WTC11 (cell line): ENCODE measurements around the gene APBB3. TPM values are rescaled to one million over a fixed set of nuclear protein-coding genes. Genes with fewer than 3 reads are reported as not detected.

Experiments
- ATAC-seq: fragments of 200-7000 bp; cut with Tn5 transposase; 2 replicates; pipeline ENCODE4 v1.10.0; 2021; ENCODE audit warnings: mild to moderate bottlenecking, moderate library complexity
- CTCF ChIA-PET: fragments of 300-600 bp; sonication (Branson Sonifier 250); formaldehyde crosslinking; loops from one replicate; lab custom pipeline; 2021; ENCODE audit warnings: antibody characterized with exemption; lab: Charles Lee
- POLR2A ChIA-PET: fragments of 350-600 bp; sonication (Branson Sonifier 250); formaldehyde crosslinking; loops from one replicate; lab custom pipeline; 2021; ENCODE audit warnings: antibody characterized with exemption; lab: Charles Lee
- DNase-seq: peaks from one replicate; pipeline ENCODE4 v3.0.0; 2021; ENCODE audit warnings: low spot score
- H3K27ac Mint-ChIP-seq: 2 replicates; pipeline ENCODE4 v1.8.0; 2021; ENCODE audit warnings: mixed read lengths
- H3K27me3 Mint-ChIP-seq: 2 replicates; pipeline ENCODE4 v1.8.0; 2021; ENCODE audit warnings: low read depth, mild to moderate bottlenecking, moderate library complexity, mixed read lengths
- H3K36me3 Mint-ChIP-seq: 2 replicates; pipeline ENCODE4 v1.8.0; 2021; ENCODE audit warnings: mixed read lengths
- H3K4me1 Mint-ChIP-seq: 2 replicates; pipeline ENCODE4 v1.8.0; 2022; ENCODE audit warnings: mixed read lengths
- H3K4me3 Mint-ChIP-seq: 2 replicates; pipeline ENCODE4 v1.8.0; 2021; ENCODE audit warnings: mild to moderate bottlenecking, moderate library complexity, mixed read lengths
- H3K9me3 Mint-ChIP-seq: 2 replicates; pipeline ENCODE4 v1.8.0; 2021; ENCODE audit warnings: mixed read lengths
- AFF4 ChIP-seq: sonication (generic); formaldehyde crosslinking; IDR thresholded peaks from 2 replicates; pipeline ENCODE4 v1.8.1; 2023; ENCODE audit warnings: mild to moderate bottlenecking, missing genetic modification reagents, borderline replicate concordance
- ATF6 ChIP-seq: sonication (generic); formaldehyde crosslinking; IDR thresholded peaks from 2 replicates; pipeline ENCODE4 v1.8.1; 2023; ENCODE audit warnings: mild to moderate bottlenecking, missing genetic modification reagents
- E2F5 ChIP-seq: sonication (generic); formaldehyde crosslinking; IDR thresholded peaks from 2 replicates; pipeline ENCODE4 v1.8.1; 2022; ENCODE audit warnings: mild to moderate bottlenecking, moderate library complexity, missing genetic modification reagents
- ETV6 ChIP-seq: sonication (generic); formaldehyde crosslinking; IDR thresholded peaks from 2 replicates; pipeline ENCODE4 v1.8.1; 2022; ENCODE audit warnings: mild to moderate bottlenecking, missing genetic modification reagents
- FOXJ3 ChIP-seq: sonication (generic); formaldehyde crosslinking; IDR thresholded peaks from 2 replicates; pipeline ENCODE4 v1.9.0; 2021; ENCODE audit warnings: missing genetic modification reagents, mild to moderate bottlenecking, borderline replicate concordance
- FOXP4 ChIP-seq: sonication (generic); formaldehyde crosslinking; IDR thresholded peaks from 2 replicates; pipeline ENCODE4 v1.8.0; 2022; ENCODE audit warnings: mild to moderate bottlenecking, missing genetic modification reagents
- GABPB1 ChIP-seq: sonication (generic); formaldehyde crosslinking; IDR thresholded peaks from 2 replicates; pipeline ENCODE4 v1.8.1; 2023; ENCODE audit warnings: mild to moderate bottlenecking, missing genetic modification reagents
- IRF2 ChIP-seq: sonication (generic); formaldehyde crosslinking; IDR thresholded peaks from 2 replicates; pipeline ENCODE4 v1.8.0; 2022; ENCODE audit warnings: low read depth, missing genetic modification reagents, borderline replicate concordance
- JUN ChIP-seq: sonication (generic); formaldehyde crosslinking; IDR thresholded peaks from 2 replicates; pipeline ENCODE4 v1.8.0; 2023; ENCODE audit warnings: mild to moderate bottlenecking, missing genetic modification reagents
- MXD4 ChIP-seq: fragments of 250-450 bp; sonication (Bioruptor Pico); IDR thresholded peaks from 2 replicates; pipeline ENCODE4 v1.8.0; 2021; ENCODE audit warnings: mild to moderate bottlenecking, moderate library complexity, borderline replicate concordance
- MYBL2 ChIP-seq: sonication (generic); formaldehyde crosslinking; IDR thresholded peaks from 2 replicates; pipeline ENCODE4 v1.8.1; 2023; ENCODE audit warnings: mild to moderate bottlenecking, moderate library complexity, missing genetic modification reagents
- RELA ChIP-seq: sonication (generic); formaldehyde crosslinking; IDR thresholded peaks from 2 replicates; pipeline ENCODE4 v1.8.1; 2022; ENCODE audit warnings: missing genetic modification reagents, mild to moderate bottlenecking, borderline replicate concordance
- SMAD4 ChIP-seq: sonication (generic); formaldehyde crosslinking; IDR thresholded peaks from 2 replicates; pipeline ENCODE4 v1.8.0; 2022; ENCODE audit warnings: mild to moderate bottlenecking, missing genetic modification reagents
- STAT6 ChIP-seq: sonication (generic); formaldehyde crosslinking; conservative IDR thresholded peaks from 2 replicates; pipeline ENCODE4 v1.8.1; 2023; ENCODE audit warnings: mild to moderate bottlenecking, low read depth, missing genetic modification reagents, moderate library complexity
- TEAD1 ChIP-seq: sonication (generic); formaldehyde crosslinking; IDR thresholded peaks from 2 replicates; pipeline ENCODE4 v1.8.0; 2022; ENCODE audit warnings: mild to moderate bottlenecking, missing genetic modification reagents
- TEAD4 ChIP-seq: sonication (generic); formaldehyde crosslinking; IDR thresholded peaks from 2 replicates; pipeline ENCODE4 v1.8.0; 2022; ENCODE audit warnings: mild to moderate bottlenecking, missing genetic modification reagents
- ZBTB43 ChIP-seq: sonication (generic); formaldehyde crosslinking; IDR thresholded peaks from 2 replicates; pipeline ENCODE4 v1.8.1; 2023; ENCODE audit warnings: mild to moderate bottlenecking, missing genetic modification reagents
- ZNF138 ChIP-seq: sonication (generic); formaldehyde crosslinking; conservative IDR thresholded peaks from 2 replicates; pipeline ENCODE4 v1.8.1; 2022; ENCODE audit warnings: mild to moderate bottlenecking, moderate library complexity, missing genetic modification reagents
- ZNF263 ChIP-seq: sonication (generic); formaldehyde crosslinking; IDR thresholded peaks from 2 replicates; pipeline ENCODE4 v1.8.1; 2022; ENCODE audit warnings: low read depth, mild to moderate bottlenecking, moderate library complexity, missing genetic modification reagents
- ZNF396 ChIP-seq: fragments of 250-450 bp; sonication (Bioruptor Pico); IDR thresholded peaks from 2 replicates; pipeline ENCODE4 v1.8.0; 2021; ENCODE audit warnings: mild to moderate bottlenecking, moderate library complexity, borderline replicate concordance
- total RNA-seq: library from RNA; stranded (reverse); gene quantifications from 3 replicates; pipeline ENCODE4 v1.2.3, GENCODE V29; 2021

The APBB3 gene
- total RNA-seq, 1 experiment from 2014 or later, result 25.9 TPM

GRCh38 chr5:140513124-140513523 is 51.3 kb downstream of the APBB3 start (continued):
- TF ChIP-seq AFF4 (CRISPR knock-in tag), result no peak
- no peak for TF ChIP-seq MYBL2
- no peak for TF ChIP-seq FOXJ3
- TF ChIP-seq ZNF138 (CRISPR knock-in tag), result no peak

- H3K36me3 Mint-ChIP-seq, result peaks cover 67% of the 10 kb centered on the region
- DNase-seq, result no peak
- ATAC-seq, result no peak
- no peaks in the 10 kb centered on the region for H3K9me3 Mint-ChIP-seq
- H3K4me3 Mint-ChIP-seq, result no peak overlapping the region
- H3K4me1 Mint-ChIP-seq, result no peaks in the 10 kb centered on the region
- ChIA-PET POLR2A (no interaction called here), CTCF (interaction anchor here (1.3 kb wide), 1 partner anchor 137 kb away, joined by 3 read pairs; no protein-coding TSS in a partner anchor)
- TF ChIP-seq MXD4 (CRISPR knock-in tag) (no peak), E2F5 (no peak), STAT6 (no peak), ZBTB43 (no peak), TEAD4 (CRISPR knock-in tag) (no peak), FOXP4 (no peak), GABPB1 (CRISPR knock-in tag) (no peak), ETV6 (CRISPR knock-in tag) (no peak), ZNF263 (no peak), SMAD4 (no peak), FOXJ3 (no peak), ATF6 (CRISPR knock-in tag) (no peak), AFF4 (CRISPR knock-in tag) (no peak), IRF2 (no peak), TEAD1 (no peak), JUN (no peak), ZNF396 (CRISPR knock-in tag) (no peak), RELA (CRISPR knock-in tag) (no peak)
- no peak overlapping the region for H3K27ac Mint-ChIP-seq
- H3K27me3 Mint-ChIP-seq, result no peaks in the 10 kb centered on the region
Observed at GRCh38 chr5:140509898-140510297, 54.5 kb downstream of the APBB3 start.
